Adrenal gland (tissue), 19 donors: ENCODE data around the gene PPP2R1B. TPM values are rescaled to one million over a fixed set of nuclear protein-coding genes. Genes with fewer than 3 reads are reported as not detected.

Source experiments
- DNase-seq, 7 donors: peaks; one replicate each; pipeline ENCODE4 v3.0.0-alpha.2; 2019 to 2020
- H3K27ac ChIP-seq, 5 donors: fragments of 200-600 bp; sonication (generic) in 4 of 5; 1 replicate in 3 of 5; 2 replicates in 2 of 5; pipeline versions ENCODE4 v1.5.1 to v1.8.0; 2016 to 2020; ENCODE audit warnings: mild to moderate bottlenecking in 1 of 5
- H3K27me3 ChIP-seq: fragments of 200-600 bp; 2 replicates; pipeline ENCODE4 v1.8.0; 2021
- H3K36me3 ChIP-seq, 2 donors: fragments of 200-600 bp; replicated peaks in 1 of 2; 1 replicate in 1 of 2; 2 replicates in 1 of 2; pipeline versions ENCODE4 v1.5.1 to v1.8.0; 2018 to 2022
- H3K4me1 ChIP-seq, 2 donors: fragments of 200-600 bp; replicated peaks in 1 of 2; 1 replicate in 1 of 2; 2 replicates in 1 of 2; pipeline versions ENCODE4 v1.5.1 to v1.8.0; 2018 to 2021
- H3K4me3 ChIP-seq, 4 donors: fragments of 200-600 bp; sonication (generic) in 3 of 4; one replicate each; pipeline ENCODE4 v1.5.1; 2016 to 2018
- H3K9me3 ChIP-seq, 3 donors: fragments of 200-600 bp; sonication (generic) in 1 of 3; replicated peaks in 1 of 3; 1 replicate in 2 of 3; 2 replicates in 1 of 3; pipeline versions ENCODE4 v1.5.1 to v1.8.0; 2016 to 2021
- CTCF ChIP-seq, 6 experiments: fragments of 450-650 bp in 4 of 6; fragments of 200-600 bp in 2 of 6; sonication (generic) in 1 of 6; IDR thresholded peaks; 1 replicate in 5 of 6; 2 replicates in 1 of 6; pipeline versions ENCODE4 v1.5.1 to v1.8.0; 2016 to 2021; ENCODE audit warnings: antibody characterized with exemption in 6 of 6, mild to moderate bottlenecking in 2 of 6, moderate library complexity in 1 of 6
- POLR2A ChIP-seq, 2 donors: fragments of 450-650 bp; IDR thresholded peaks; one replicate each; pipeline ENCODE4 v1.6.1; 2017; ENCODE audit warnings: antibody characterized with exemption in 2 of 2, mild to moderate bottlenecking in 2 of 2, moderate library complexity in 1 of 2
- WGBS, 4 donors: extraction: QIAGEN DNeasy Blood & Tissue Kit in 2 of 4; methylation state at CpG; one replicate each; pipeline versions ENCODE4 v1.1.5 to v1.1.7; 2013 to 2017; 5-methylcytosine and 5-hydroxymethylcytosine counted together
- intact Hi-C, 2 donors: fragments of 100-400 bp; cut with DNase I; formaldehyde crosslinking; loops; one replicate each; pipeline versions ENCODE4 v1.14.1 to v1.15.0; 2022 to 2023
- long read RNA-seq, 10 donors: library from polyadenylated mRNA in 3 of 10; unstranded in 2 of 10; stranded (forward) in 1 of 10; transcript quantifications; one replicate each; pipeline ENCODE4 v2.0.0 and lab custom pipeline, GENCODE V29; 2021 to 2026
- polyA plus RNA-seq, 3 donors: library from polyadenylated mRNA; stranded (reverse); fragments of 200-250 nt in 2 of 3; fragments of 350-450 nt in 1 of 3; fragmentation: Illumina TruSeq in 1 of 3; extraction: RNeasy Lipid Tissue Mini Kit (QIAGEN cat#74804) in 1 of 3; gene quantifications; one replicate each; pipeline ENCODE4 v1.2.3, GENCODE V29; 2013 to 2014
- total RNA-seq, 9 donors: library from RNA; depleted of rRNA in 4 of 9; stranded (reverse); fragments of >200 nt in 4 of 9; fragments of 120-200 nt in 1 of 9; fragmentation: NEBNext Ultra II Directional in 1 of 9; extraction: Animal tissue kit (Norgen Biotek cat#: 25700) in 1 of 9; gene quantifications; one replicate each; pipeline versions ENCODE4 v1.1.0 to v1.2.4, GENCODE V29; 2013 to 2023
- donor health status: healthy with polysubstance abuse.
- donor health status: Bipolar disorder and iron deficiency.
- donor health status: DM: yes; HTN: yes; CAD: no.
- donor health status: DM: no; HTN: no; CAD: no.
- donor health status: DM: no; HTN: no; CAD: no.
- donor health status: DM: yes; HTN: yes; CAD: no.

Gene PPP2R1B
- total RNA-seq = 10 to 100 TPM; 16.8 to 58.1 (median 33.4) TPM
- polyA plus RNA-seq = 10 to 100 TPM; 10.3 to 37.7 (median 12.8) TPM
- long read RNA-seq, donor 1, full-length matches to known transcripts = 7 of 7 reads
- long read RNA-seq, donor 1, partial matches to known transcripts = 0 of 7 reads
- long read RNA-seq, donor 1, other reads (novel, unspliced or antisense) = 0 of 7 reads
- long read RNA-seq, donor 2, full-length matches to known transcripts = 4 of 4 reads
- long read RNA-seq, donor 2, partial matches to known transcripts = 0 of 4 reads
- long read RNA-seq, donor 2, other reads (novel, unspliced or antisense) = 0 of 4 reads
- long read RNA-seq, donor 3, full-length matches to known transcripts = 7 of 7 reads
- long read RNA-seq, donor 3, partial matches to known transcripts = 0 of 7 reads
- long read RNA-seq, donor 3, other reads (novel, unspliced or antisense) = 0 of 7 reads
- long read RNA-seq, donor 4, full-length matches to known transcripts = 8 of 10 reads
- long read RNA-seq, donor 4, partial matches to known transcripts = 2 of 10 reads
- long read RNA-seq, donor 4, other reads (novel, unspliced or antisense) = 0 of 10 reads
- long read RNA-seq, donor 5, full-length matches to known transcripts = 39 of 49 reads
- long read RNA-seq, donor 5, partial matches to known transcripts = 7 of 49 reads
- long read RNA-seq, donor 5, other reads (novel, unspliced or antisense) = 3 of 49 reads
- long read RNA-seq, donor 6, full-length matches to known transcripts = 4 of 6 reads
- long read RNA-seq, donor 6, partial matches to known transcripts = 0 of 6 reads
- long read RNA-seq, donor 6, other reads (novel, unspliced or antisense) = 2 of 6 reads
- long read RNA-seq, donor 7 = 0 reads
- long read RNA-seq, donor 8, full-length matches to known transcripts = 10 of 10 reads
- long read RNA-seq, donor 8, partial matches to known transcripts = 0 of 10 reads
- long read RNA-seq, donor 8, other reads (novel, unspliced or antisense) = 0 of 10 reads
- long read RNA-seq, donor 9, full-length matches to known transcripts = 7 of 7 reads
- long read RNA-seq, donor 9, partial matches to known transcripts = 0 of 7 reads
- long read RNA-seq, donor 9, other reads (novel, unspliced or antisense) = 0 of 7 reads
- long read RNA-seq, donor 10, full-length matches to known transcripts = 4 of 21 reads
- long read RNA-seq, donor 10, partial matches to known transcripts = 17 of 21 reads
- long read RNA-seq, donor 10, other reads (novel, unspliced or antisense) = 0 of 21 reads

DNA sequence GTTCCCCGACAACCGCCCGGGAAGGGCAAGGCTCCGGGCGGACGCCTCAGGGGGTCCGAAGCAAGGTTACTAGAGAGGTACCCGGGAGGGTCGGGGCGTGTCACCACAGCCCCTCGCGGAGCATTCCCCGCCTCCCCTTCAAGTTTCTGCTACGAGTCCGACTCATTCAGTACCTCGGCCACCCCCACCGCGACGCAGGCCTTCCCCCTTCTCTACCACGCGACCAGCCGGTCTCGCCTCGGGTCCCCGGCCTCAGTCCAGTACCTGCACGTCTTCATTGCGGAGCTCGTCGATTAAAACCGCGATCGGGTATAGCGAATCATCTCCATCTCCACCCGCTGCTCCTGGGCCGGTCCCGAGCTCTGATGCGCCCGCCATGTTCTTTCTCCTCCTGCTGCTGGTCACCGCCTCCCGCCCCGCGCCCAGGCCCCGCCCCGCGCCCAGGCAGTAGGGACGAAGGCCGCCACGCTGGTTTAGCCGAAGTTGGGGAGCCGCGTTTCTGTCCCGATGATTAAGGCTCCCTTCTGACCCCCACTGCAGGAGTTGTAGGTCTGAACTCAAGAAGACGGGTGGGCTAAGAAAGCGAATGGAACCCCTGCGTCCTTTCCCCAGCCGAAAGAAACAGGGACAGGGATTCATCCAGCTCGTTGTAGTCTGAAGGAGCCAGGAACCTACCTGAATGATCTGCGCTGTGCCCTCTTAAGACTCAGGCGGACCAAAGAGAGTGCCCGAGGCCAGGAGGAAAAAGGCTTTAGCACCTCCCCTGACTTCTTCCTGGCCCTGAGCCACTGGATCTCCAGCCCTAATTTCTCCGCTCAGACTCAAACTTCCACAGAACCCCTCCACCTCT lies at the start of gene PPP2R1B:
Gene PPP2R1B, minus strand, starts transcription at position 406 of the 850 bp plus-strand sequence. Its CDS starts 28 bp downstream, at position 378.
- intact Hi-C loops = no loop called here
- Histone ChIP-seq H3K4me1 (peaks cover 0 to 28% of the 10 kb centered on the region in 2 donors), H3K27me3 (no peaks in the 10 kb centered on the region), H3K4me3 (peak within 1 kb of the TSS; percentile 72 to 94 (median 87)), H3K9me3 (no peaks in the 10 kb centered on the region), H3K36me3 (peaks cover 0 to 27% of the 10 kb centered on the region in 2 donors), H3K27ac (peak within 1 kb of the TSS; percentile 48 to 93 (median 82))
- TF ChIP-seq CTCF (IDR thresholded peaks at IDR 0.05) = no peak
- TF ChIP-seq POLR2A (IDR thresholded peaks at IDR 0.05) = peak in 1 of 2 donors; percentile 46
- 0 to 1% (median 1%) methylated on average over 15 to 61 of the region's 61 CpGs for WGBS, 4 donors
- DNase-seq = peak; percentile 65 to 84 (median 74)

- Histone ChIP-seq H3K27ac (peak overlapping the region in 2 of 5 donors; percentile 30 to 49), H3K9me3 (no peaks in the 10 kb centered on the region), H3K4me1 (peaks cover 10 to 42% of the 10 kb centered on the region in 2 donors), H3K36me3 (no peaks in the 10 kb centered on the region), H3K27me3 (no peaks in the 10 kb centered on the region), H3K4me3 (no peak overlapping the region)
- WGBS, 4 donors = 35 to 72% (median 57%) methylated on average over 1 of the region's 1 CpG
- intact Hi-C loops = no loop called here
- no peak for DNase-seq
- no peak for TF ChIP-seq CTCF (IDR thresholded peaks at IDR 0.05)
- no peak for TF ChIP-seq POLR2A (IDR thresholded peaks at IDR 0.05)
These were observed 49.3 kb upstream of the PPP2R1B start for GRCh38 chr11:111815489-111815888.

DNA sequence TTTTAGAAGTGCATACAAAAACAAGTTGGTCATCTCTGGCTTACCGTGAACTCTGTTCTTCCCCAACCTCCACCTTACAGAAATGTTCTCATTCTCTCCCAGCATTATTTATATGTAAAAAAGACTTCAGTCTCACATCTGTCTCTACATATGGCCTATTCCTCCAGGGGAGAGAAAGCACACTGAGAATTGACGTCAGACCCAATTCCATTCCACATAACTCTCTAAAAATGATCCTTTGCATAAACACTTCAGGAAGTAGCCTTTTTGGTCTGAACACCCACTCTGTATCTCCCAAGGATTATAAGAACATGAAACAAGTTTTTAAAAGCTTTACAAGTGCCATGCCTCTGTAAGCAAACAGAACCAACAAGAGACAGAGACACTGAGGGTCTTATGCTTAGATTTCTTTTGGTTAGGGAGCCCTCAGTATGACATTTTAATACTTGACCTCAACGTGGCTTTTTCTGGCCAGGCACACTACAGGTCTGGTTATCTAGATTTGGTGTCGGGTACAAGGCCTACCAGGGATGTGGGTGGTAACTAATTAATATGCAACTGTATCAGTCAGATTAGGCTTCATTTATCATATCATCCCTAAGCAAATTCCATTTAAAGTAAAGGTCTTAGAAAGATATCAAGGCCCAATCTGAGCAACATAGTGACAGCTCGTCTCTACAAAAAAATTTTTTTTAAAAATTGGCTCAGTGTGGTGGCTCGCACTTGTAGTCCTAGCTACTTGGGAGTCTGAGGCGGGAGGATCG lies 48.5 kb upstream of the PPP2R1B start:
- TF ChIP-seq CTCF (IDR thresholded peaks at IDR 0.05) (no peak), POLR2A (IDR thresholded peaks at IDR 0.05) (no peak)
- Histone ChIP-seq H3K27ac (peak overlapping the region in 3 of 5 donors; percentile 30 to 78 (median 49)), H3K9me3 (no peaks in the 10 kb centered on the region), H3K36me3 (no peaks in the 10 kb centered on the region), H3K27me3 (no peaks in the 10 kb centered on the region), H3K4me3 (no peak overlapping the region), H3K4me1 (peaks cover 3 to 35% of the 10 kb centered on the region in 2 donors)
- intact Hi-C loops = no loop called here
- 67 to 75% (median 73%) methylated on average over 8 of the region's 8 CpGs for WGBS, 4 donors
- no peak for DNase-seq
